OCI-LY7 (cell line): Measurements from ENCODE around the gene FLT3. TPM values are rescaled to one million over a fixed set of nuclear protein-coding genes. Genes with fewer than 3 reads are reported as not detected.

Source experiments
- BruUV-seq: library from RNA; stranded (reverse); fragments of 400-500 nt; replicated peaks from 2 replicates; lab custom pipeline; 2021; lab: Mats Ljungman, UMichigan
- CTCF ChIA-PET: fragments of 300-600 bp; sonication (Branson Sonifier 250); formaldehyde crosslinking; loops from one replicate; lab custom pipeline; 2022; ENCODE audit warnings: antibody characterized with exemption; ENCODE audit not compliant: unreplicated experiment; lab: Charles Lee
- POLR2A ChIA-PET: fragments of 300-600 bp; sonication (Branson Sonifier 250); formaldehyde crosslinking; loops from one replicate; lab custom pipeline; 2022; ENCODE audit warnings: antibody characterized with exemption; lab: Charles Lee
- DNase-seq: peaks from one replicate; pipeline ENCODE4 v3.0.0-alpha.2; 2015; ENCODE audit warnings: low spot score
- H2AFZ ChIP-seq: fragments of 200-600 bp; sonication (generic), shearing (Covaris generic); 2 replicates; pipeline ENCODE4 v1.6.1; 2014; ENCODE audit warnings: mild to moderate bottlenecking, antibody characterized with exemption, low read length, moderate library complexity
- H3K27ac ChIP-seq: fragments of 200-600 bp; sonication (generic); 2 replicates; pipeline ENCODE4 v1.5.1; 2014; ENCODE audit warnings: mixed run types, low read depth, mild to moderate bottlenecking, moderate library complexity, low read length, inconsistent platforms; ENCODE audit not compliant: poor library complexity, severe bottlenecking
- H3K36me3 ChIP-seq: fragments of 200-600 bp; sonication (generic); 2 replicates; pipeline ENCODE4 v1.6.1; 2014; ENCODE audit warnings: mild to moderate bottlenecking, antibody characterized with exemption, low read length, moderate library complexity, mixed read lengths; ENCODE audit not compliant: insufficient read depth
- H3K4me1 ChIP-seq: fragments of 200-600 bp; sonication (generic); 2 replicates; pipeline ENCODE4 v1.5.1; 2014; ENCODE audit warnings: mild to moderate bottlenecking, low read length; ENCODE audit not compliant: insufficient read depth, poor library complexity, severe bottlenecking
- H3K4me2 ChIP-seq: fragments of 200-600 bp; sonication (generic); 2 replicates; pipeline ENCODE4 v1.6.1; 2014; ENCODE audit warnings: mild to moderate bottlenecking, low read length
- H3K4me3 ChIP-seq: fragments of 200-600 bp; sonication (generic); 2 replicates; pipeline ENCODE4 v1.5.1; 2014; ENCODE audit warnings: mild to moderate bottlenecking, low read depth, low read length; ENCODE audit not compliant: poor library complexity, severe bottlenecking
- H3K79me2 ChIP-seq: fragments of 200-600 bp; sonication (generic); 2 replicates; pipeline ENCODE4 v1.6.1; 2016; ENCODE audit warnings: low read depth, mild to moderate bottlenecking, low read length, moderate library complexity, mixed read lengths; ENCODE audit not compliant: insufficient read depth
- H3K9me2 ChIP-seq: fragments of 200-600 bp; sonication (generic); 2 replicates; pipeline ENCODE4 v1.6.1; 2016; ENCODE audit warnings: mild to moderate bottlenecking, low read length, mixed read lengths; ENCODE audit not compliant: insufficient read depth
- H3K9me3 ChIP-seq: fragments of 200-600 bp; sonication (generic); 2 replicates; pipeline ENCODE4 v1.6.1; 2014; ENCODE audit warnings: mild to moderate bottlenecking, mixed run types, low read length, mixed read lengths
- H4K20me1 ChIP-seq: fragments of 200-600 bp; sonication (generic); 2 replicates; pipeline ENCODE4 v1.6.1; 2014; ENCODE audit warnings: mild to moderate bottlenecking, antibody characterized with exemption, low read length, moderate library complexity, mixed read lengths; ENCODE audit not compliant: insufficient read depth
- CTCF ChIP-seq: fragments of 200-600 bp; sonication (generic); conservative IDR thresholded peaks from 2 replicates; pipeline ENCODE4 v1.5.1; 2014; ENCODE audit warnings: mild to moderate bottlenecking, antibody characterized with exemption, low read length, moderate library complexity, mixed read lengths
- EZH2phosphoT487 ChIP-seq: fragments of 200-600 bp; sonication (generic); IDR thresholded peaks from 2 replicates; pipeline ENCODE4 v1.6.1; 2018; ENCODE audit warnings: low read depth, borderline replicate concordance, mild to moderate bottlenecking, mixed run types, antibody characterized with exemption, low read length, moderate library complexity, mixed read lengths
- intact Hi-C: fragments of 100-400 bp; cut with micrococcal nuclease; formaldehyde crosslinking; loops from one replicate; pipeline ENCODE4 v1.10.0; 2022; ENCODE audit not compliant: unreplicated experiment
- total RNA-seq, 2 experiments: library from RNA; depleted of rRNA in 1 of 2; stranded (reverse); fragments of >200 nt in 1 of 2; shearing (Covaris generic) in 1 of 2; gene quantifications; 2 replicates each; pipeline ENCODE4 v1.2.3, GENCODE V29; 2014 to 2022

FLT3 gene
- total RNA-seq, 2 experiments from 2014 or later: not detected

GRCh38 chr13:27965740-27966640 lies 134.4 kb downstream of the FLT3 start:
- BruUV-seq: no TSS peak
- no peak overlapping the region for H2AFZ ChIP-seq
- no peaks in the 10 kb centered on the region for H3K79me2 ChIP-seq
- no peak overlapping the region for H3K4me2 ChIP-seq
- no peaks in the 10 kb centered on the region for H3K36me3 ChIP-seq
- no peaks in the 10 kb centered on the region for H3K9me2 ChIP-seq
- H4K20me1 ChIP-seq: no peaks in the 10 kb centered on the region
- no peaks in the 10 kb centered on the region for H3K4me1 ChIP-seq
- TF ChIP-seq CTCF (no peak), EZH2phosphoT487 (no peak)
- no peaks in the 10 kb centered on the region for H3K9me3 ChIP-seq
- CTCF ChIA-PET: no interaction called here
- DNase-seq: no peak
- POLR2A ChIA-PET: interaction anchor here (0.7 kb wide), 1 partner anchor 144 kb away, joined by 3 read pairs; no protein-coding TSS in a partner anchor
- intact Hi-C loops: no loop called here
- no peak overlapping the region for H3K27ac ChIP-seq
- no peak overlapping the region for H3K4me3 ChIP-seq

GRCh38 chr13:27965343-27965739 lies 135.0 kb downstream of the FLT3 start:
- H3K9me3 ChIP-seq: no peaks in the 10 kb centered on the region

More at GRCh38 chr13:27965343-27965739, 135.0 kb downstream of the FLT3 start:
- H3K27ac ChIP-seq: no peak overlapping the region
- no peak overlapping the region for H3K4me3 ChIP-seq
- intact Hi-C loops: no loop called here
- TF ChIP-seq EZH2phosphoT487: no peak
- TF ChIP-seq CTCF: no peak
- DNase-seq: no peak
- H4K20me1 ChIP-seq: no peaks in the 10 kb centered on the region
- BruUV-seq: no TSS peak
- ChIA-PET CTCF (no interaction called here), POLR2A (interaction anchor here (0.7 kb wide), 1 partner anchor 143 kb away, joined by 3 read pairs; no protein-coding TSS in a partner anchor)
- H3K4me2 ChIP-seq: no peak overlapping the region
- no peaks in the 10 kb centered on the region for H3K4me1 ChIP-seq
- no peak overlapping the region for H2AFZ ChIP-seq
- no peaks in the 10 kb centered on the region for H3K79me2 ChIP-seq
- H3K36me3 ChIP-seq: no peaks in the 10 kb centered on the region
- no peaks in the 10 kb centered on the region for H3K9me2 ChIP-seq
